A549 (cell line): ENCODE results near the gene FBXO31.

Experiments used
- CBX2 ChIP-seq: fragments of 200-600 bp; sonication (generic); IDR thresholded peaks from 2 replicates; pipeline ENCODE4 v1.6.1; 2016; ENCODE audit warnings: low read depth, mild to moderate bottlenecking, borderline replicate concordance
- CEBPB ChIP-seq, 2 experiments: fragments of >200 bp in 1 of 2; sonication (Bioruptor Twin) in 1 of 2; formaldehyde crosslinking in 1 of 2; IDR thresholded peaks; 2 replicates each; pipeline ENCODE4 v1.6.1; 2012 to 2016
- CHD2 ChIP-seq: fragments of 150-350 bp; IDR thresholded peaks from 2 replicates; pipeline ENCODE4 v1.6.1; 2014; ENCODE audit warnings: low read length; ENCODE audit not compliant: partially characterized antibody
- CTCF ChIP-seq: fragments of >200 bp; sonication (Bioruptor Twin); formaldehyde crosslinking; IDR thresholded peaks from 3 replicates; pipeline ENCODE4 v1.5.1; 2016
- FOSL2 ChIP-seq, 2 experiments: fragments of 450-650 bp in 1 of 2; fragments of >200 bp in 1 of 2; sonication (Bioruptor Twin) in 1 of 2; formaldehyde crosslinking; IDR thresholded peaks; 2 replicates each; pipeline versions ENCODE4 v1.5.0 to v1.6.1; 2016 to 2020; ENCODE audit warnings: mild to moderate bottlenecking in 1 of 2, moderate library complexity in 1 of 2
- HMGXB4 ChIP-seq: fragments of 250-450 bp; sonication (Bioruptor Pico); IDR thresholded peaks from 2 replicates; pipeline ENCODE4 v1.5.0; 2021; ENCODE audit warnings: mild to moderate bottlenecking, moderate library complexity, borderline replicate concordance
- MAX ChIP-seq: IDR thresholded peaks from 2 replicates; pipeline ENCODE4 v1.6.1; 2012
- MAZ ChIP-seq: fragments of 150-350 bp; IDR thresholded peaks from 2 replicates; pipeline ENCODE4 v1.6.1; 2014; ENCODE audit warnings: antibody characterized with exemption, low read depth, low read length, borderline replicate concordance
- MYC ChIP-seq: IDR thresholded peaks from 2 replicates; pipeline ENCODE4 v1.6.1; 2012; ENCODE audit warnings: mild to moderate bottlenecking, inconsistent platforms, low read length, improper control_type of control experiment, borderline replicate concordance
- PBX3 ChIP-seq: IDR thresholded peaks from 2 replicates; pipeline ENCODE4 v1.6.1; 2012
- PHF8 ChIP-seq: fragments of 200-600 bp; sonication (generic); IDR thresholded peaks from 2 replicates; pipeline ENCODE4 v1.6.1; 2016; ENCODE audit warnings: low read depth, mild to moderate bottlenecking, antibody characterized with exemption, moderate library complexity, borderline replicate concordance
- POLR2A ChIP-seq: IDR thresholded peaks from 2 replicates; pipeline ENCODE4 v1.6.1; 2012; ENCODE audit warnings: mild to moderate bottlenecking, low read length
- REST ChIP-seq: fragments of 200-600 bp; sonication (generic); IDR thresholded peaks from 2 replicates; pipeline ENCODE4 v1.6.1; 2016; ENCODE audit warnings: antibody characterized with exemption, mild to moderate bottlenecking, moderate library complexity
- TP53 ChIP-seq: fragments of 250-450 bp; sonication (Bioruptor Pico); IDR thresholded peaks from 2 replicates; pipeline ENCODE4 v1.5.0; 2021; ENCODE audit warnings: mild to moderate bottlenecking, moderate library complexity

GRCh38 chr16:87314990-87315420 is 68.6 kb downstream of the FBXO31 start:
- no peak for TF ChIP-seq POLR2A
- TF ChIP-seq MAZ, result no peak
- no peak for TF ChIP-seq CTCF
- TF ChIP-seq PHF8, result no peak
- no peak for TF ChIP-seq CHD2
- TF ChIP-seq CEBPB (IDR thresholded peaks at IDR 0.05), result no peak
- TF ChIP-seq FOSL2 (IDR thresholded peaks at IDR 0.05), result no peak
- TF ChIP-seq FOSL2 (CRISPR knock-in tag; IDR thresholded peaks at IDR 0.05), result no peak
- no peak for TF ChIP-seq MYC
- no peak for TF ChIP-seq TP53 (CRISPR knock-in tag)
- TF ChIP-seq PBX3, result no peak
- no peak for TF ChIP-seq MAX
- no peak for TF ChIP-seq HMGXB4 (CRISPR knock-in tag)
- no peak for TF ChIP-seq CBX2
- no peak for TF ChIP-seq REST
